Thymus (tissue), 14 donors: Measurements from ENCODE around the gene RIPPLY1. TPM values are rescaled to one million over a fixed set of nuclear protein-coding genes. Genes with fewer than 3 reads are reported as not detected.

Experiments
- DNase-seq, 9 donors: peaks; one replicate each; pipeline ENCODE4 v3.0.0-alpha.2; 2013; ENCODE audit warnings: low spot score in 9 of 9, low read depth in 6 of 9, missing footprints in 1 of 9
- H3K27ac ChIP-seq, 2 donors: one replicate each; pipeline ENCODE4 v1.5.1; 2013; ENCODE audit warnings: control low read depth in 1 of 2, low read depth in 1 of 2, low read length in 1 of 2, mild to moderate bottlenecking in 1 of 2, moderate library complexity in 1 of 2
- H3K27me3 ChIP-seq, 2 donors: one replicate each; pipeline ENCODE4 v1.5.1; 2013; ENCODE audit warnings: low read length in 1 of 2; ENCODE audit not compliant: control insufficient read depth in 2 of 2, insufficient read depth in 1 of 2
- H3K36me3 ChIP-seq, 2 donors: one replicate each; pipeline ENCODE4 v1.5.1; 2013; ENCODE audit warnings: low read length in 1 of 2, mild to moderate bottlenecking in 1 of 2, moderate library complexity in 1 of 2; ENCODE audit not compliant: control insufficient read depth in 2 of 2, insufficient read depth in 2 of 2
- H3K4me1 ChIP-seq, 2 donors: one replicate each; pipeline ENCODE4 v1.5.1; 2013; ENCODE audit warnings: low read length in 2 of 2; ENCODE audit not compliant: control insufficient read depth in 2 of 2, insufficient read depth in 2 of 2
- H3K4me3 ChIP-seq, 2 donors: one replicate each; pipeline ENCODE4 v1.5.1; 2013; ENCODE audit warnings: low read length in 2 of 2, control low read depth in 1 of 2, mild to moderate bottlenecking in 1 of 2
- H3K9me3 ChIP-seq, 2 donors: one replicate each; pipeline ENCODE4 v1.5.1; 2013; ENCODE audit warnings: low read length in 1 of 2, mild to moderate bottlenecking in 1 of 2; ENCODE audit not compliant: control insufficient read depth in 2 of 2, insufficient read depth in 1 of 2
- WGBS: extraction: QIAGEN DNeasy Blood & Tissue Kit; methylation state at CpG from one replicate; pipeline ENCODE4 v1.1.7; 2013; 5-methylcytosine and 5-hydroxymethylcytosine counted together
- long read RNA-seq, 10 donors: transcript quantifications; one replicate each; lab custom pipeline, GENCODE V29; 2026
- polyA plus RNA-seq: library from polyadenylated mRNA; stranded (reverse); fragments of 200-250 nt; gene quantifications from one replicate; pipeline ENCODE4 v1.2.3, GENCODE V29; 2013
- total RNA-seq: library from RNA; stranded (reverse); fragments of 120-200 nt; gene quantifications from one replicate; pipeline ENCODE4 v1.2.4, GENCODE V29; 2013
- donor health status: healthy.

RIPPLY1 gene
- total RNA-seq (not detected), polyA plus RNA-seq (0.05 TPM)
- long read RNA-seq, donor 1, result 0 reads
- long read RNA-seq, donor 2, result 0 reads
- long read RNA-seq, donor 3, result 0 reads
- long read RNA-seq, donor 4, result 0 reads
- long read RNA-seq, donor 5, partial matches to known transcripts, result 0 of 1 reads
- long read RNA-seq, donor 5, other reads (novel, unspliced or antisense), result 0 of 1 reads
- long read RNA-seq, donor 6, result 0 reads
- long read RNA-seq, donor 7, result 0 reads
- long read RNA-seq, donor 8, result 0 reads
- long read RNA-seq, donor 9, result 0 reads
- long read RNA-seq, donor 10, result 0 reads

- Histone ChIP-seq H3K9me3 (no peaks in the 10 kb centered on the region), H3K36me3 (no peaks in the 10 kb centered on the region), H3K27ac (no peak within 1 kb of the TSS), H3K27me3 (no peaks in the 10 kb centered on the region), H3K4me3 (no peak within 1 kb of the TSS), H3K4me1 (no peaks in the 10 kb centered on the region)
- DNase-seq, result no peak
- WGBS, result 88% methylated on average over 1 of the region's 1 CpG
Observed at GRCh38 chrX:106903291-106903824, at the start of gene RIPPLY1. TSS of gene RIPPLY1 (minus strand) at chrX:106903341. CDS start at chrX:106903287, 54 bp downstream.

GRCh38 chrX:106952538-106952937, 49.4 kb upstream of the RIPPLY1 start:
- no peaks in the 10 kb centered on the region for H3K4me1 ChIP-seq
- no peak overlapping the region for H3K27ac ChIP-seq
- WGBS, result 100% methylated on average over 2 of the region's 2 CpGs
- H3K27me3 ChIP-seq, result no peaks in the 10 kb centered on the region
- no peaks in the 10 kb centered on the region for H3K36me3 ChIP-seq
- DNase-seq, result no peak
- H3K9me3 ChIP-seq, result no peaks in the 10 kb centered on the region
- no peak overlapping the region for H3K4me3 ChIP-seq

GRCh38 chrX:106952089-106952488, 48.9 kb upstream of the RIPPLY1 start:
- Histone ChIP-seq H3K36me3 (no peaks in the 10 kb centered on the region), H3K27ac (no peak overlapping the region), H3K27me3 (no peaks in the 10 kb centered on the region), H3K4me1 (no peaks in the 10 kb centered on the region), H3K4me3 (no peak overlapping the region), H3K9me3 (no peaks in the 10 kb centered on the region)
- 95% methylated on average over 3 of the region's 3 CpGs for WGBS
- no peak for DNase-seq

GRCh38 chrX:106951230-106951629, 48.1 kb upstream of the RIPPLY1 start:
- Histone ChIP-seq H3K4me3 (no peak overlapping the region), H3K27ac (no peak overlapping the region), H3K4me1 (no peaks in the 10 kb centered on the region), H3K9me3 (no peaks in the 10 kb centered on the region), H3K36me3 (no peaks in the 10 kb centered on the region), H3K27me3 (no peaks in the 10 kb centered on the region)
- no peak for DNase-seq
- 95% methylated on average over 6 of the region's 6 CpGs for WGBS

GRCh38 chrX:106950381-106950780, 47.2 kb upstream of the RIPPLY1 start:
- WGBS, result 94% methylated on average over 2 of the region's 2 CpGs
- no peak overlapping the region for H3K27ac ChIP-seq
- H3K4me3 ChIP-seq, result no peak overlapping the region
- H3K4me1 ChIP-seq, result no peaks in the 10 kb centered on the region
- no peak for DNase-seq
- no peaks in the 10 kb centered on the region for H3K36me3 ChIP-seq
- no peaks in the 10 kb centered on the region for H3K27me3 ChIP-seq
- no peaks in the 10 kb centered on the region for H3K9me3 ChIP-seq

- no peaks in the 10 kb centered on the region for H3K9me3 ChIP-seq
- no peaks in the 10 kb centered on the region for H3K4me1 ChIP-seq
- no peaks in the 10 kb centered on the region for H3K27me3 ChIP-seq
- H3K4me3 ChIP-seq, result no peak overlapping the region
- H3K27ac ChIP-seq, result no peak overlapping the region
- 100% methylated on average over 1 of the region's 1 CpG for WGBS
- no peaks in the 10 kb centered on the region for H3K36me3 ChIP-seq
- no peak for DNase-seq
Observed at GRCh38 chrX:106949366-106949765, 46.2 kb upstream of the RIPPLY1 start.

GRCh38 chrX:106948641-106949040, 45.5 kb upstream of the RIPPLY1 start:
- 97% methylated on average over 3 of the region's 3 CpGs for WGBS

GRCh38 chrX:106946464-106946863, 43.3 kb upstream of the RIPPLY1 start:
- DNase-seq, result no peak
- no peak overlapping the region for H3K27ac ChIP-seq
- no peaks in the 10 kb centered on the region for H3K9me3 ChIP-seq
- H3K4me3 ChIP-seq, result no peak overlapping the region
- H3K27me3 ChIP-seq, result no peaks in the 10 kb centered on the region
- 99% methylated on average over 3 of the region's 3 CpGs for WGBS
- no peaks in the 10 kb centered on the region for H3K4me1 ChIP-seq
- no peaks in the 10 kb centered on the region for H3K36me3 ChIP-seq

More at GRCh38 chrX:106948641-106949040, 45.5 kb upstream of the RIPPLY1 start:
- no peak overlapping the region for H3K4me3 ChIP-seq
- no peaks in the 10 kb centered on the region for H3K9me3 ChIP-seq
- H3K36me3 ChIP-seq, result no peaks in the 10 kb centered on the region
- H3K27me3 ChIP-seq, result no peaks in the 10 kb centered on the region
- no peak overlapping the region for H3K27ac ChIP-seq
- DNase-seq, result no peak
- H3K4me1 ChIP-seq, result no peaks in the 10 kb centered on the region

GRCh38 chrX:106940068-106940467, 36.9 kb upstream of the RIPPLY1 start:
- DNase-seq, result no peak
- H3K27me3 ChIP-seq, result no peaks in the 10 kb centered on the region
- WGBS, result 98% methylated on average over 1 of the region's 1 CpG
- H3K36me3 ChIP-seq, result no peaks in the 10 kb centered on the region
- H3K4me1 ChIP-seq, result no peaks in the 10 kb centered on the region
- no peak overlapping the region for H3K27ac ChIP-seq
- H3K4me3 ChIP-seq, result no peak overlapping the region
- no peaks in the 10 kb centered on the region for H3K9me3 ChIP-seq
